B cell (primary cell): Measurements from ENCODE around the gene LIPK.

Source experiments
- CTCF ChIP-seq: fragments of 200-600 bp; IDR thresholded peaks from one replicate; pipeline ENCODE4 v1.8.0; 2022; ENCODE audit warnings: antibody characterized with exemption, mild to moderate bottlenecking
- EZH2 ChIP-seq: IDR thresholded peaks from 2 replicates; pipeline ENCODE4 v1.6.1; 2012; ENCODE audit warnings: borderline replicate concordance, low read depth, mild to moderate bottlenecking, moderate library complexity, low read length; ENCODE audit not compliant: insufficient read depth, poor library complexity, severe bottlenecking

GRCh38 chr10:88687853-88688467 lies 18.1 kb upstream of the LIPK start:
- TF ChIP-seq CTCF (peak; percentile 95), EZH2 (no peak)
